Tibial nerve (tissue), 4 donors: ENCODE results near the gene EFHC2. TPM values are rescaled to one million over a fixed set of nuclear protein-coding genes. Genes with fewer than 3 reads are reported as not detected.

ENCODE experiments used
- DNase-seq, 2 donors: peaks; one replicate each; pipeline ENCODE4 v3.0.0-alpha.2; 2019; ENCODE audit warnings: low spot score in 2 of 2
- H3K27ac ChIP-seq, 4 donors: fragments of 200-600 bp; sonication (generic) in 3 of 4; one replicate each; pipeline ENCODE4 v1.5.1; 2017 to 2019; ENCODE audit warnings: mild to moderate bottlenecking in 1 of 4
- H3K27me3 ChIP-seq, 2 donors: fragments of 200-600 bp; sonication (generic) in 1 of 2; one replicate each; pipeline versions ENCODE4 v1.5.1 to v1.6.0; 2017 to 2019
- H3K36me3 ChIP-seq, 3 donors: fragments of 200-600 bp; sonication (generic); one replicate each; pipeline ENCODE4 v1.5.1; 2018 to 2019
- H3K4me1 ChIP-seq, 4 donors: fragments of 200-600 bp; sonication (generic) in 3 of 4; one replicate each; pipeline ENCODE4 v1.5.1; 2017 to 2019
- H3K4me3 ChIP-seq, 4 donors: fragments of 200-600 bp; sonication (generic) in 3 of 4; one replicate each; pipeline ENCODE4 v1.5.1; 2017 to 2019; ENCODE audit warnings: mild to moderate bottlenecking in 1 of 4, moderate library complexity in 1 of 4
- H3K9me3 ChIP-seq, 4 donors: fragments of 200-600 bp; sonication (generic) in 3 of 4; one replicate each; pipeline ENCODE4 v1.5.1; 2017 to 2019
- CTCF ChIP-seq, 5 experiments: fragments of 200-600 bp in 3 of 5; fragments of 450-650 bp in 2 of 5; sonication (generic) in 3 of 5; IDR thresholded peaks; one replicate each; pipeline ENCODE4 v1.5.1; 2016 to 2019; ENCODE audit warnings: antibody characterized with exemption in 5 of 5, mild to moderate bottlenecking in 3 of 5, moderate library complexity in 2 of 5
- EP300 ChIP-seq, 2 donors: sonication (generic); formaldehyde crosslinking; IDR thresholded peaks; one replicate each; pipeline ENCODE4 v1.6.1; 2017; ENCODE audit warnings: antibody characterized with exemption in 2 of 2, mild to moderate bottlenecking in 1 of 2
- POLR2A ChIP-seq, 2 donors: fragments of 450-650 bp; IDR thresholded peaks; one replicate each; pipeline ENCODE4 v1.6.1; 2017; ENCODE audit warnings: antibody characterized with exemption in 2 of 2, mild to moderate bottlenecking in 2 of 2, moderate library complexity in 2 of 2
- WGBS, 2 donors: methylation state at CpG; one replicate each; pipeline ENCODE4 v1.1.5; 2018; 5-methylcytosine and 5-hydroxymethylcytosine counted together
- total RNA-seq, 4 donors: library from RNA; depleted of rRNA; stranded (reverse); fragments of >200 nt; gene quantifications; one replicate each; pipeline ENCODE4 v1.1.0, GENCODE V29; 2016

Gene EFHC2
- total RNA-seq, 4 donors from 2014 or later: 2.5 to 5.2 (median 4.0) TPM

GRCh38 chrX:44144177-44144945, 199.1 kb downstream of the EFHC2 start:
- WGBS, 2 donors: 29 to 38% methylated on average over 8 of the region's 8 CpGs
- no peak for DNase-seq
- no peak overlapping the region for H3K27ac ChIP-seq
- H3K36me3 ChIP-seq: no peaks in the 10 kb centered on the region
- no peaks in the 10 kb centered on the region for H3K4me1 ChIP-seq
- H3K27me3 ChIP-seq: no peaks in the 10 kb centered on the region
- TF ChIP-seq EP300 (IDR thresholded peaks at IDR 0.05) (no peak), CTCF (IDR thresholded peaks at IDR 0.05) (no peak), POLR2A (IDR thresholded peaks at IDR 0.05) (no peak)
- H3K9me3 ChIP-seq: no peaks in the 10 kb centered on the region
- no peak overlapping the region for H3K4me3 ChIP-seq

- H3K9me3 ChIP-seq: peaks cover 0 to 8% (median 2%) of the 10 kb centered on the region in 4 donors
- no peak for TF ChIP-seq CTCF (IDR thresholded peaks at IDR 0.05)
- no peak for TF ChIP-seq EP300 (IDR thresholded peaks at IDR 0.05)
- TF ChIP-seq POLR2A (IDR thresholded peaks at IDR 0.05): no peak
- WGBS, 2 donors: 96 to 100% methylated on average over 2 to 3 of the region's 3 CpGs
Observed at GRCh38 chrX:44143061-44143602, 200.3 kb downstream of the EFHC2 start.

GRCh38 chrX:44130189-44130588, 213.3 kb downstream of the EFHC2 start:
- Histone ChIP-seq H3K4me3 (no peak overlapping the region), H3K36me3 (no peaks in the 10 kb centered on the region), H3K4me1 (no peaks in the 10 kb centered on the region), H3K27me3 (peaks cover 0 to 6% of the 10 kb centered on the region in 2 donors), H3K27ac (no peak overlapping the region), H3K9me3 (no peaks in the 10 kb centered on the region)
- 75 to 84% methylated on average over 2 of the region's 2 CpGs for WGBS, 2 donors
- DNase-seq: no peak
- TF ChIP-seq CTCF (IDR thresholded peaks at IDR 0.05): no peak
- no peak for TF ChIP-seq EP300 (IDR thresholded peaks at IDR 0.05)
- no peak for TF ChIP-seq POLR2A (IDR thresholded peaks at IDR 0.05)

More at GRCh38 chrX:44143061-44143602, 200.3 kb downstream of the EFHC2 start:
- H3K27ac ChIP-seq: no peak overlapping the region
- no peak overlapping the region for H3K4me3 ChIP-seq
- no peaks in the 10 kb centered on the region for H3K36me3 ChIP-seq
- DNase-seq: no peak
- H3K4me1 ChIP-seq: no peaks in the 10 kb centered on the region
- no peaks in the 10 kb centered on the region for H3K27me3 ChIP-seq

GRCh38 chrX:44113337-44113736, 230.1 kb downstream of the EFHC2 start:
- WGBS, 2 donors: 94 to 98% methylated on average over 2 of the region's 2 CpGs
- no peaks in the 10 kb centered on the region for H3K9me3 ChIP-seq
- H3K36me3 ChIP-seq: no peaks in the 10 kb centered on the region
- no peak for DNase-seq
- H3K27ac ChIP-seq: no peak overlapping the region
- no peaks in the 10 kb centered on the region for H3K27me3 ChIP-seq
- no peak overlapping the region for H3K4me3 ChIP-seq
- no peaks in the 10 kb centered on the region for H3K4me1 ChIP-seq
- TF ChIP-seq EP300 (IDR thresholded peaks at IDR 0.05) (no peak), POLR2A (IDR thresholded peaks at IDR 0.05) (no peak), CTCF (IDR thresholded peaks at IDR 0.05) (no peak)

- H3K27me3 ChIP-seq: no peaks in the 10 kb centered on the region
- no peaks in the 10 kb centered on the region for H3K9me3 ChIP-seq
- 56 to 98% methylated on average over 2 of the region's 2 CpGs for WGBS, 2 donors
- H3K36me3 ChIP-seq: no peaks in the 10 kb centered on the region
- H3K27ac ChIP-seq: no peak overlapping the region
- no peak overlapping the region for H3K4me3 ChIP-seq
- no peaks in the 10 kb centered on the region for H3K4me1 ChIP-seq
- TF ChIP-seq CTCF (IDR thresholded peaks at IDR 0.05) (no peak), POLR2A (IDR thresholded peaks at IDR 0.05) (no peak), EP300 (IDR thresholded peaks at IDR 0.05) (no peak)
- DNase-seq: no peak
Observed at GRCh38 chrX:44106864-44107263, 236.6 kb downstream of the EFHC2 start.
